SU-DHL-6 (cell line): Measurements from ENCODE around the gene CD200.

Source experiments
- EZH2phosphoT487 ChIP-seq: fragments of 200-600 bp; sonication (generic), shearing (Covaris generic); conservative IDR thresholded peaks from 2 replicates; pipeline ENCODE4 v1.6.1; 2018; ENCODE audit warnings: mild to moderate bottlenecking, antibody characterized with exemption, low read length, moderate library complexity, mixed read lengths
- TF ChIP-seq, protein P1 (sequence below): fragments of 200-600 bp; sonication (generic); IDR thresholded peaks from one replicate; pipeline ENCODE4 v1.5.1; 2017; ENCODE audit warnings: antibody characterized with exemption, mild to moderate bottlenecking, low read length, moderate library complexity; ENCODE audit not compliant: insufficient read depth, poor library complexity, severe bottlenecking

DNA sequence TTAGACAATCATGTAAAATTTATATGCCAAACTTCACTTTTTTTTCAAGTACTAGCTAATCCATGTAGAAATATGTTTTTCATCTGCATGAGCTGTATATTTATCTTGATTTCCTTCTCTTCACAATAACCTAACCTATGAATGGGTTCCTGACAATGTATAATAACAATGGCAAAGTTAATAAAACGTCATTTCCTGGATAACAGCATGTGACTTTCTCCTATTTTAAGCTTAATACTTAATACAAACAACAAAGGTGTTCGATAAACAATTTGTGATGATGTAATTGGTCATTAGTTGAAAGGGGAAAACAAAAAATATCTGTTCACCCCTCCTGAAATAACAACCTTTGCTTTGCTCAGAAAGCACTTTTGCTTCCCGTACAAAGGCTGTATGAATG, 20.4 kb downstream of the CD200 start:
- TF ChIP-seq EZH2phosphoT487 = no peak
- TF ChIP-seq, protein P1, sequence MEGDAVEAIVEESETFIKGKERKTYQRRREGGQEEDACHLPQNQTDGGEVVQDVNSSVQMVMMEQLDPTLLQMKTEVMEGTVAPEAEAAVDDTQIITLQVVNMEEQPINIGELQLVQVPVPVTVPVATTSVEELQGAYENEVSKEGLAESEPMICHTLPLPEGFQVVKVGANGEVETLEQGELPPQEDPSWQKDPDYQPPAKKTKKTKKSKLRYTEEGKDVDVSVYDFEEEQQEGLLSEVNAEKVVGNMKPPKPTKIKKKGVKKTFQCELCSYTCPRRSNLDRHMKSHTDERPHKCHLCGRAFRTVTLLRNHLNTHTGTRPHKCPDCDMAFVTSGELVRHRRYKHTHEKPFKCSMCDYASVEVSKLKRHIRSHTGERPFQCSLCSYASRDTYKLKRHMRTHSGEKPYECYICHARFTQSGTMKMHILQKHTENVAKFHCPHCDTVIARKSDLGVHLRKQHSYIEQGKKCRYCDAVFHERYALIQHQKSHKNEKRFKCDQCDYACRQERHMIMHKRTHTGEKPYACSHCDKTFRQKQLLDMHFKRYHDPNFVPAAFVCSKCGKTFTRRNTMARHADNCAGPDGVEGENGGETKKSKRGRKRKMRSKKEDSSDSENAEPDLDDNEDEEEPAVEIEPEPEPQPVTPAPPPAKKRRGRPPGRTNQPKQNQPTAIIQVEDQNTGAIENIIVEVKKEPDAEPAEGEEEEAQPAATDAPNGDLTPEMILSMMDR = no peak
